Colonic mucosa (tissue), 4 donors: ENCODE data around the gene KAT5. TPM values are rescaled to one million over a fixed set of nuclear protein-coding genes. Genes with fewer than 3 reads are reported as not detected.
A peak's percentile ranks its signal among the peaks of the same experiment; 100 is the strongest.
"Not testable (repeated sequence)": the region's sequence is repeated elsewhere in the genome, so short reads cannot be mapped to it uniquely, and the experiment has no call there.

Experiments
- DNase-seq: peaks from one replicate; pipeline ENCODE4 v3.0.0-alpha.2; 2020
- H3K27ac ChIP-seq: fragments of 200-600 bp; one replicate; pipeline ENCODE4 v1.8.0; 2021
- H3K27me3 ChIP-seq: fragments of 200-600 bp; one replicate; pipeline ENCODE4 v1.8.0; 2021
- H3K36me3 ChIP-seq: fragments of 200-600 bp; one replicate; pipeline ENCODE4 v1.8.0; 2021
- H3K4me1 ChIP-seq: fragments of 200-600 bp; one replicate; pipeline ENCODE4 v1.8.0; 2021; ENCODE audit warnings: mild to moderate bottlenecking
- H3K4me3 ChIP-seq: fragments of 200-600 bp; one replicate; pipeline ENCODE4 v1.8.0; 2021
- H3K9ac ChIP-seq, 2 donors: one replicate each; pipeline ENCODE4 v1.7.0; 2013; ENCODE audit warnings: control low read depth in 2 of 2, low read depth in 2 of 2, low read length in 2 of 2
- H3K9me3 ChIP-seq: fragments of 200-600 bp; one replicate; pipeline ENCODE4 v1.8.0; 2021
- intact Hi-C: fragments of 100-400 bp; cut with DNase I; formaldehyde crosslinking; loops from one replicate; pipeline ENCODE4 v1.14.1; 2022
- total RNA-seq, 2 donors: library from RNA; stranded (reverse); fragmentation: NEBNext Ultra II Directional in 1 of 2; extraction: Animal tissue kit (Norgen Biotek cat#: 25700) in 1 of 2; gene quantifications; one replicate each; pipeline ENCODE4 v1.2.1, GENCODE V29; 2021
- TF ChIP-seq, protein P1 (sequence below): fragments of 200-600 bp; IDR thresholded peaks from one replicate; pipeline ENCODE4 v1.8.0; 2022; ENCODE audit warnings: antibody characterized with exemption, mild to moderate bottlenecking
- donor health status: healthy.
- donor health status: DM: no; HTN: no; CAD: no.
- donor health status: DM: no; HTN: no; CAD: no.

The KAT5 gene
- total RNA-seq, 2 donors from 2014 or later, result 65.3 to 83.4 TPM

- H3K36me3 ChIP-seq, result no peaks in the 10 kb centered on the region
- H3K27me3 ChIP-seq, result no peaks in the 10 kb centered on the region
- no peak overlapping the region for H3K4me3 ChIP-seq
- no peaks in the 10 kb centered on the region for H3K4me1 ChIP-seq
- DNase-seq, result no peak
- TF ChIP-seq, protein P1, sequence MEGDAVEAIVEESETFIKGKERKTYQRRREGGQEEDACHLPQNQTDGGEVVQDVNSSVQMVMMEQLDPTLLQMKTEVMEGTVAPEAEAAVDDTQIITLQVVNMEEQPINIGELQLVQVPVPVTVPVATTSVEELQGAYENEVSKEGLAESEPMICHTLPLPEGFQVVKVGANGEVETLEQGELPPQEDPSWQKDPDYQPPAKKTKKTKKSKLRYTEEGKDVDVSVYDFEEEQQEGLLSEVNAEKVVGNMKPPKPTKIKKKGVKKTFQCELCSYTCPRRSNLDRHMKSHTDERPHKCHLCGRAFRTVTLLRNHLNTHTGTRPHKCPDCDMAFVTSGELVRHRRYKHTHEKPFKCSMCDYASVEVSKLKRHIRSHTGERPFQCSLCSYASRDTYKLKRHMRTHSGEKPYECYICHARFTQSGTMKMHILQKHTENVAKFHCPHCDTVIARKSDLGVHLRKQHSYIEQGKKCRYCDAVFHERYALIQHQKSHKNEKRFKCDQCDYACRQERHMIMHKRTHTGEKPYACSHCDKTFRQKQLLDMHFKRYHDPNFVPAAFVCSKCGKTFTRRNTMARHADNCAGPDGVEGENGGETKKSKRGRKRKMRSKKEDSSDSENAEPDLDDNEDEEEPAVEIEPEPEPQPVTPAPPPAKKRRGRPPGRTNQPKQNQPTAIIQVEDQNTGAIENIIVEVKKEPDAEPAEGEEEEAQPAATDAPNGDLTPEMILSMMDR, result no peak
- H3K9me3 ChIP-seq, result no peaks in the 10 kb centered on the region
- no peak overlapping the region for H3K9ac ChIP-seq
- intact Hi-C loops, result loop anchor here (10.0 kb wide), 1 partner anchor 79 kb away; no protein-coding TSS in a partner anchor
- no peak overlapping the region for H3K27ac ChIP-seq
These were observed 8.2 kb upstream of the KAT5 start for GRCh38 chr11:65703846-65704245.

GRCh38 chr11:65706303-65706763, 5.7 kb upstream of the KAT5 start:
- intact Hi-C loops, result loop anchor here (10.0 kb wide), 1 partner anchor 82 kb away; no protein-coding TSS in a partner anchor
- not testable (repeated sequence) for H3K36me3 ChIP-seq, H3K4me3 ChIP-seq, H3K9me3 ChIP-seq, H3K27me3 ChIP-seq, H3K4me1 ChIP-seq, H3K9ac ChIP-seq, H3K27ac ChIP-seq
- TF ChIP-seq, protein P1, result peak; percentile 77
- DNase-seq, result peak; percentile 82

GRCh38 chr11:65707002-65707401, 5.0 kb upstream of the KAT5 start:
- H3K36me3 ChIP-seq, H3K4me1 ChIP-seq, H3K9me3 ChIP-seq, H3K9ac ChIP-seq, H3K27me3 ChIP-seq, DNase-seq, H3K27ac ChIP-seq, H3K4me3 ChIP-seq: not testable (repeated sequence)
- intact Hi-C loops, result loop anchor here (10.0 kb wide), 1 partner anchor 82 kb away; no protein-coding TSS in a partner anchor

DNA sequence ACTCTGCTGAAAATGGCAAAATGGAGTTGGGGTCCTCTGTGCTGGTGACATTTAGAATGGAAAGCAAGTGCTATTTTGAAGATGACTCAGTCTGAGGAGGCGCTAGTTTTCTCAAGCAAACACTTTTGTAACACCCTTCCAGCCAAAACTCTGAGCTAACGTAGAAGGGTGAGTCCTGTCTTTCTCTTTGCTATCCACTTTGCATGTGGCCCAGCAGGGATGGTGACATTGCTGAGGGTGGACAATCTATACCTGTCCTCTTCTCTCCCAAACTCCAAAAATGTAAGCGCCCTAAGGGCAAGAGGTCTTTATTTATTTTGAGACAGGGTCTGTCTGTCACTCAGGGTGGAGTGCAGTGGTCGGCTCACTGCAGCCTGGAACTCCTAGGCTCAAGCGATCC, 3.6 kb upstream of the KAT5 start:
- TF ChIP-seq, protein P1, result no peak
- Histone ChIP-seq H3K4me3 (no peak overlapping the region), H3K9me3 (no peaks in the 10 kb centered on the region), H3K36me3 (peaks cover under 1% of the 10 kb centered on the region), H3K27ac (no peak overlapping the region), H3K27me3 (no peaks in the 10 kb centered on the region), H3K9ac (no peak overlapping the region), H3K4me1 (peaks cover 7% of the 10 kb centered on the region)
- intact Hi-C loops, result loop anchor here (10.0 kb wide), 1 partner anchor 84 kb away; no protein-coding TSS in a partner anchor
- no peak for DNase-seq

GRCh38 chr11:65709661-65710060, 2.4 kb upstream of the KAT5 start:
- H3K27ac ChIP-seq, result no peak overlapping the region
- no peaks in the 10 kb centered on the region for H3K9me3 ChIP-seq
- TF ChIP-seq, protein P1, result no peak
- peaks cover 7% of the 10 kb centered on the region for H3K4me1 ChIP-seq
- no peak for DNase-seq
- no peak overlapping the region for H3K4me3 ChIP-seq
- no peaks in the 10 kb centered on the region for H3K27me3 ChIP-seq
- no peak overlapping the region for H3K9ac ChIP-seq
- H3K36me3 ChIP-seq, result peaks cover 12% of the 10 kb centered on the region
- intact Hi-C loops, result loop anchor here (2.0 to 10.0 kb wide), 2 partner anchors 85 to 109 kb away; no protein-coding TSS in a partner anchor

DNA sequence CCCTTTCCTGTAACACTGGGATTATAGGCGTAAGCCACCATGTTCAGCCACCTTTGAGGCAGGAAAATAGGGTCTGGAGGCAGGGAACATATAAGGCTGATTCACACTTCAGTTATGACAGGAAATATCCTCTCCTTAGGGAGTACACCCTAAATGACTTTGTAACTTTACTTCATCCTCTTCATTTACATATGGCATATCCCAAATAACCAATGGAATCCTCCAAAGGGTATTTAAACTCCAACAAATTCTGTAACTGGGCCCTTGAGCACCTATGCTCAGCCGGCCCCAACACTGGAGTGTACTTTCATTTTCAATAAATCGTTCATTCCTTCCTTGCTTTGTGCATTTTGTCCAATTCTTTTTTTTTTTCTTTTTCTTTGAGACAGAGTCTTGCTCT, 1.6 kb upstream of the KAT5 start:
- DNase-seq, result no peak
- TF ChIP-seq, protein P1, result no peak
- Histone ChIP-seq H3K4me3 (no peak overlapping the region), H3K27me3 (no peaks in the 10 kb centered on the region), H3K4me1 (peaks cover 7% of the 10 kb centered on the region), H3K9ac (no peak overlapping the region), H3K9me3 (no peaks in the 10 kb centered on the region), H3K36me3 (peaks cover 17% of the 10 kb centered on the region), H3K27ac (no peak overlapping the region)
- intact Hi-C loops, result loop anchor here (2.0 kb wide), 1 partner anchor 108 kb away; no protein-coding TSS in a partner anchor
